ENCODE results near the gene PABPN1. TPM values are rescaled to one million over a fixed set of nuclear protein-coding genes. Genes with fewer than 3 reads are reported as not detected.

Gene PABPN1
- total and polyA plus RNA-seq, 2 of the 13 experiments (the other 11 are each of a cell fraction or from before 2014, with no cell fraction given) = 233 to 524 TPM

DNA sequence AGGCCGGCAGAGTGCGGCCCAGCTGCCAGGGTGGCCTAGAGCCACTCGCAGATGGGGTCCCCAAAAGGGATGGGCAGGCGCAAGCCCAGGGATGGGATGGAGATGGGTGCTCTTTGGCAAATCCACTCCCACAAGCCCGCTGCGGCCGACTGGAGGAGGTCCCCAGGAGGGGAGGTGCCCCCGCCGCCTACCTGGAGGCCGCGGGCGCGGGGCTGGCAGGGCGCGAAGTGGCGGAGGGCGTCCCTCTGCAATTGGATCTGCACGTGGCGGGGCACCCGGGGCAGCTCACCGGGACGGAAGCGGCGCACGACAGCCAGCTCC, 19.3 kb upstream of the PABPN1 start (continued):
- TF ChIP-seq, protein P1, sequence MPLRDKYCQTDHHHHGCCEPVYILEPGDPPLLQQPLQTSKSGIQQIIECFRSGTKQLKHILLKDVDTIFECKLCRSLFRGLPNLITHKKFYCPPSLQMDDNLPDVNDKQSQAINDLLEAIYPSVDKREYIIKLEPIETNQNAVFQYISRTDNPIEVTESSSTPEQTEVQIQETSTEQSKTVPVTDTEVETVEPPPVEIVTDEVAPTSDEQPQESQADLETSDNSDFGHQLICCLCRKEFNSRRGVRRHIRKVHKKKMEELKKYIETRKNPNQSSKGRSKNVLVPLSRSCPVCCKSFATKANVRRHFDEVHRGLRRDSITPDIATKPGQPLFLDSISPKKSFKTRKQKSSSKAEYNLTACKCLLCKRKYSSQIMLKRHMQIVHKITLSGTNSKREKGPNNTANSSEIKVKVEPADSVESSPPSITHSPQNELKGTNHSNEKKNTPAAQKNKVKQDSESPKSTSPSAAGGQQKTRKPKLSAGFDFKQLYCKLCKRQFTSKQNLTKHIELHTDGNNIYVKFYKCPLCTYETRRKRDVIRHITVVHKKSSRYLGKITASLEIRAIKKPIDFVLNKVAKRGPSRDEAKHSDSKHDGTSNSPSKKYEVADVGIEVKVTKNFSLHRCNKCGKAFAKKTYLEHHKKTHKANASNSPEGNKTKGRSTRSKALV (CRISPR knock-in tag; IDR thresholded peaks at IDR 0.05) = no peak; the same call in none of the 2 replicates
- no peak for TF ChIP-seq ZNF737 (CRISPR knock-in tag; IDR thresholded peaks at IDR 0.05; ENCODE audit: borderline replicate concordance)
- TF ChIP-seq ZNF652 (CRISPR knock-in tag; IDR thresholded peaks at IDR 0.05; ENCODE audit: borderline replicate concordance, low read depth) = peak; percentile 47; the same call in 1 of the 2 replicates
- TF ChIP-seq ZFP1 (CRISPR knock-in tag; IDR thresholded peaks at IDR 0.05) = peak; percentile 96; the same call in 1 of the 2 replicates
- no peak; the same call in 1 of the 2 replicates for TF ChIP-seq ZSCAN25 (CRISPR knock-in tag; IDR thresholded peaks at IDR 0.05)
- peak; percentile 92 for TF ChIP-seq ATAD3A (CRISPR knock-in tag; IDR thresholded peaks at IDR 0.05)
- TF ChIP-seq, protein P2, sequence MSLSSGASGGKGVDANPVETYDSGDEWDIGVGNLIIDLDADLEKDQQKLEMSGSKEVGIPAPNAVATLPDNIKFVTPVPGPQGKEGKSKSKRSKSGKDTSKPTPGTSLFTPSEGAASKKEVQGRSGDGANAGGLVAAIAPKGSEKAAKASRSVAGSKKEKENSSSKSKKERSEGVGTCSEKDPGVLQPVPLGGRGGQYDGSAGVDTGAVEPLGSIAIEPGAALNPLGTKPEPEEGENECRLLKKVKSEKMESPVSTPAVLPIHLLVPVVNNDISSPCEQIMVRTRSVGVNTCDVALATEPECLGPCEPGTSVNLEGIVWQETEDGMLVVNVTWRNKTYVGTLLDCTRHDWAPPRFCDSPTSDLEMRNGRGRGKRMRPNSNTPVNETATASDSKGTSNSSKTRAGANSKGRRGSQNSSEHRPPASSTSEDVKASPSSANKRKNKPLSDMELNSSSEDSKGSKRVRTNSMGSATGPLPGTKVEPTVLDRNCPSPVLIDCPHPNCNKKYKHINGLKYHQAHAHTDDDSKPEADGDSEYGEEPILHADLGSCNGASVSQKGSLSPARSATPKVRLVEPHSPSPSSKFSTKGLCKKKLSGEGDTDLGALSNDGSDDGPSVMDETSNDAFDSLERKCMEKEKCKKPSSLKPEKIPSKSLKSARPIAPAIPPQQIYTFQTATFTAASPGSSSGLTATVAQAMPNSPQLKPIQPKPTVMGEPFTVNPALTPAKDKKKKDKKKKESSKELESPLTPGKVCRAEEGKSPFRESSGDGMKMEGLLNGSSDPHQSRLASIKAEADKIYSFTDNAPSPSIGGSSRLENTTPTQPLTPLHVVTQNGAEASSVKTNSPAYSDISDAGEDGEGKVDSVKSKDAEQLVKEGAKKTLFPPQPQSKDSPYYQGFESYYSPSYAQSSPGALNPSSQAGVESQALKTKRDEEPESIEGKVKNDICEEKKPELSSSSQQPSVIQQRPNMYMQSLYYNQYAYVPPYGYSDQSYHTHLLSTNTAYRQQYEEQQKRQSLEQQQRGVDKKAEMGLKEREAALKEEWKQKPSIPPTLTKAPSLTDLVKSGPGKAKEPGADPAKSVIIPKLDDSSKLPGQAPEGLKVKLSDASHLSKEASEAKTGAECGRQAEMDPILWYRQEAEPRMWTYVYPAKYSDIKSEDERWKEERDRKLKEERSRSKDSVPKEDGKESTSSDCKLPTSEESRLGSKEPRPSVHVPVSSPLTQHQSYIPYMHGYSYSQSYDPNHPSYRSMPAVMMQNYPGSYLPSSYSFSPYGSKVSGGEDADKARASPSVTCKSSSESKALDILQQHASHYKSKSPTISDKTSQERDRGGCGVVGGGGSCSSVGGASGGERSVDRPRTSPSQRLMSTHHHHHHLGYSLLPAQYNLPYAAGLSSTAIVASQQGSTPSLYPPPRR (CRISPR knock-in tag; IDR thresholded peaks at IDR 0.05; ENCODE audit: borderline replicate concordance) = peak; percentile 76; the same call in 1 of the 2 replicates
- peak; percentile 99 for TF ChIP-seq SNAI1 (CRISPR knock-in tag; IDR thresholded peaks at IDR 0.05; ENCODE audit: borderline replicate concordance)
- peak; percentile 76 for TF ChIP-seq BCL6 (CRISPR knock-in tag; IDR thresholded peaks at IDR 0.05)
- TF ChIP-seq ZNF703 (CRISPR knock-in tag; IDR thresholded peaks at IDR 0.05; ENCODE audit: borderline replicate concordance) = no peak
- no peak for TF ChIP-seq ZNF121 (CRISPR knock-in tag; IDR thresholded peaks at IDR 0.05)
- peak; percentile 91; the same call in 1 of the 2 replicates for TF ChIP-seq ZNF253 (CRISPR knock-in tag; IDR thresholded peaks at IDR 0.05; ENCODE audit: borderline replicate concordance)
- TF ChIP-seq, protein P3, sequence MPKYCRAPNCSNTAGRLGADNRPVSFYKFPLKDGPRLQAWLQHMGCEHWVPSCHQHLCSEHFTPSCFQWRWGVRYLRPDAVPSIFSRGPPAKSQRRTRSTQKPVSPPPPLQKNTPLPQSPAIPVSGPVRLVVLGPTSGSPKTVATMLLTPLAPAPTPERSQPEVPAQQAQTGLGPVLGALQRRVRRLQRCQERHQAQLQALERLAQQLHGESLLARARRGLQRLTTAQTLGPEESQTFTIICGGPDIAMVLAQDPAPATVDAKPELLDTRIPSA (CRISPR knock-in tag; IDR thresholded peaks at IDR 0.05; ENCODE audit: borderline replicate concordance) = no peak
- TF ChIP-seq GFI1 (CRISPR knock-in tag; IDR thresholded peaks at IDR 0.05; ENCODE audit: borderline replicate concordance) = no peak
- TF ChIP-seq, protein P4, sequence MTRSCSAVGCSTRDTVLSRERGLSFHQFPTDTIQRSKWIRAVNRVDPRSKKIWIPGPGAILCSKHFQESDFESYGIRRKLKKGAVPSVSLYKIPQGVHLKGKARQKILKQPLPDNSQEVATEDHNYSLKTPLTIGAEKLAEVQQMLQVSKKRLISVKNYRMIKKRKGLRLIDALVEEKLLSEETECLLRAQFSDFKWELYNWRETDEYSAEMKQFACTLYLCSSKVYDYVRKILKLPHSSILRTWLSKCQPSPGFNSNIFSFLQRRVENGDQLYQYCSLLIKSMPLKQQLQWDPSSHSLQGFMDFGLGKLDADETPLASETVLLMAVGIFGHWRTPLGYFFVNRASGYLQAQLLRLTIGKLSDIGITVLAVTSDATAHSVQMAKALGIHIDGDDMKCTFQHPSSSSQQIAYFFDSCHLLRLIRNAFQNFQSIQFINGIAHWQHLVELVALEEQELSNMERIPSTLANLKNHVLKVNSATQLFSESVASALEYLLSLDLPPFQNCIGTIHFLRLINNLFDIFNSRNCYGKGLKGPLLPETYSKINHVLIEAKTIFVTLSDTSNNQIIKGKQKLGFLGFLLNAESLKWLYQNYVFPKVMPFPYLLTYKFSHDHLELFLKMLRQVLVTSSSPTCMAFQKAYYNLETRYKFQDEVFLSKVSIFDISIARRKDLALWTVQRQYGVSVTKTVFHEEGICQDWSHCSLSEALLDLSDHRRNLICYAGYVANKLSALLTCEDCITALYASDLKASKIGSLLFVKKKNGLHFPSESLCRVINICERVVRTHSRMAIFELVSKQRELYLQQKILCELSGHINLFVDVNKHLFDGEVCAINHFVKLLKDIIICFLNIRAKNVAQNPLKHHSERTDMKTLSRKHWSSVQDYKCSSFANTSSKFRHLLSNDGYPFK (CRISPR knock-in tag; IDR thresholded peaks at IDR 0.05; ENCODE audit: borderline replicate concordance) = no peak; the same call in none of the 2 replicates
- TF ChIP-seq ZNF562 (CRISPR knock-in tag; IDR thresholded peaks at IDR 0.05; ENCODE audit: borderline replicate concordance) = no peak
- TF ChIP-seq ZNF468 (CRISPR knock-in tag; IDR thresholded peaks at IDR 0.05) = peak; percentile 98; the same call in 1 of the 2 replicates
- peak; percentile 65 for TF ChIP-seq ZNF124 (CRISPR knock-in tag; IDR thresholded peaks at IDR 0.05)
- TF ChIP-seq JUND (CRISPR knock-in tag; IDR thresholded peaks at IDR 0.05) = 0 out of 2 replicates have a peak, but pooled peaks have one; percentile 1
